Sciatic nerve (tissue), 2 donors: ENCODE results near the gene RNASE4. TPM values are rescaled to one million over a fixed set of nuclear protein-coding genes. Genes with fewer than 3 reads are reported as not detected.
"Not testable (repeated sequence)": the region's sequence is repeated elsewhere in the genome, so short reads cannot be mapped to it uniquely, and the experiment has no call there.

Experiments
- ATAC-seq: fragments of 200-7000 bp; cut with Tn5 transposase; one replicate; pipeline ENCODE4 v1.9.1; 2020; ENCODE audit warnings: mild to moderate bottlenecking, moderate library complexity
- DNase-seq: peaks from one replicate; pipeline ENCODE4 v3.0.0-alpha.2; 2020; ENCODE audit warnings: low spot score
- intact Hi-C: fragments of 100-400 bp; cut with DNase I; formaldehyde crosslinking; loops from one replicate; pipeline ENCODE4 v1.14.2; 2022
- total RNA-seq: library from RNA; stranded (reverse); fragmentation: NEBNext Ultra II Directional; extraction: Animal tissue kit (Norgen Biotek cat#: 25700); gene quantifications from one replicate; pipeline ENCODE4 v1.2.1, GENCODE V29; 2021
- donor health status: DM: no; HTN: no; CAD: no.
- donor health status: DM: no; HTN: no; CAD: no.

RNASE4 gene
- total RNA-seq, 1 donor from 2014 or later = 81.6 TPM

DNA sequence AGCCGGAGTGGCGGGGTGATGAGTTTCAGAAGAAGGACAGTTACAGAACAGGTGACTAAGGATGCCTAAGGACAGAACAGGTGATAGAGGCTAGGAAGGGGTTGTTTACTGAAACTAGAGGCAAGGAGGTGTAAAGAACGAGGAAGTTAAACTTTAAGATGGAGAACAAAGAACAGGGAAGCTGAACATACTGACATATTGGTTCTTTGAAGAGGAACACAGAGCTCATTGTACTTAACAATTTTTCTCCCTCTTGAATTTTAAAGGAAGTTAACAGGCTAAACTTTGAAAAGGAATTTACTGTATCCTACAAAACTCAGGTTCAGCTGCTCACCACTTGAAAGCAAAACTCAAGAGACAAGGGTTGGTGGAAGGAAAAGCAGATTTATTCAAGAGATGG, 41.8 kb downstream of the RNASE4 start:
- ATAC-seq, DNase-seq, intact Hi-C loops: not testable (repeated sequence)

DNA sequence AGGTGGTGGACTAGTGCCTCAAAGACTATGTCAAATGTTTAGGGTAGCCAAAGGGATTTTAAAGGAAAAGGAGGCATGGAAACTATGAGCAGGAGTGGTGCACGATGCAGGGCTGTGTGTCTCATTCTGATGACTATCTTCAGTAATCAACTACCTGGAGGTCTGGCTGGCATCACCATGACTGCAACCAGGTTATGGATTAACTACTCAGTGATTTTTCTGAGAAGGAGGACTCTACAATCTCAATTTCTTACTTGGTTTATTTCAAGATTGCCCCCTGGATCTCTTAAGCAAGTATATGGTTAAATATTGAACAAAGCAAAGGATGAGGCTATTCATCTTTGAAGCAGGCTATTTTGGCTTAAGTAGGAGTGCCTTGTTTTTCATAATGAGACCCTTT, 42.2 kb downstream of the RNASE4 start:
- ATAC-seq (no peak), DNase-seq (no peak)
- intact Hi-C loops = no loop called here

DNA sequence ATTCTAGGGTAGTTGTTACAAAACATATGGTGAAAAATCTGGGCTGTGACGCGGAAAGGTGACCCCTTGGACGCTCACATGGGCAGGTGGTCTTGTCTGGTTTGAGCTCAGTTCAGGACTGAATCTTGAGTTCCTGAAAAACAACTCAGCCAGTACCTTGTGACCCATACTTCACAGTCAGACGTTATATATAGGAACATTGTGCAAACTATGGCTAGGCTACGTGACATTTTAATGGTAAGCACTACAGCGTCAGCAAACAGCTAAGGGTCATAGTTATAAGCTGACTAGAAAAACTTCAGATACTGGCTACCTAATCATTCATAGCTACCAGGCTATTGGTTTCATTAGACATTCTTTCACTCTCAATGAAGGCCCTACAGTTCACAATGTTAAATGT, 46.5 kb downstream of the RNASE4 start:
- no peak for ATAC-seq
- intact Hi-C loops = no loop called here

DNA sequence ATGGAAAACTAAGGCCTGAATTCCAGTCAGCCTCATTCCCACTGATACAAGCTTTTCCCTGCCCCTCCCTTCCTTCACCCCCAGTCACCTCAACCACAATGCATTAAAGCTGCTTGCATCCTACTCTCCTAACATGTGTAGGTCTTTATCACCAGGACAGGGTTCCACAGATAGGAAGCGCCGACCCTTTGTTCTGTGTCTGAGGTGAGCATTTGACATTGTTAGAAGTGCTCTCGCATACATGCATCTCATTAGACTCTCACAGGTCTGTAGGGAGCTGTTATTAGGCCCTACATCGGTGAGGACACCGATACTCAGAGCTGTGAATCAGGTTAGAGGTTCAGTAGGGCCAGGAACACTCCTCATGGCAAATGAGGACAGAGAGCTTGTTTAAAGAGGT, 48.1 kb downstream of the RNASE4 start:
- intact Hi-C loops = no loop called here
- ATAC-seq = no peak
- no peak for DNase-seq

More for the DNA sequence above, 46.5 kb downstream of the RNASE4 start:
- DNase-seq = no peak

DNA sequence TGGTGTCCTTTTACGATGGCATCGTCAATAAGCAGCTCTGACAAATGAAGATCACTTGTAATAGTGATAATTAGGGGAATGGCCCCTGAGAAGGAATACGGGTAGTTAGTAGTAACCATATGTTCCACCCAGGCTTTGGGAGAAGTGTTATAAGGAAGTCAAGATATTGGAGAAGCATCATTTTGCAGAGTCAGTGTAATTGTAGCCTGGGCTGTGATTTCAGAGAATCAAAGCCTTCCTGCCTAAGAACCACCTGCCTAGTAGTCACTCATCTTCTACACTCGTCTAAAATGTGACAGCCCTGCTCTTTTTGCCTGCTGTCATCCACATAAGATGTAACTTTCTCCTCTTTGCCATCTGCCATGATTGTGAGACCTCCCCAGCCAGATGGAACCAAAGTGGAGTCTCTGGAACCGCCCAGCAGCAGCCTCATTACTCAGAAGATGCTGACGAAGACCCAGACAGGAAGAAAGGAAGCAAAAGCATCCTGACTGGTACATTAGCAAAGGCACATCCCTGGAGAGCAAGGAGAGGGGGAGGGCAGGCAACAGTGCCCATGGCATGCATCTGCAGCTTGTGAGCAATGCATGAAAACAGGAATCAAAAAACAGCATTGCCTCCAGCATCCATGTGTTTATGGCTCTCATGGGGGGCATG, 48.7 kb downstream of the RNASE4 start:
- DNase-seq (no peak), ATAC-seq (peak; percentile 44)
- intact Hi-C loops = no loop called here

DNA sequence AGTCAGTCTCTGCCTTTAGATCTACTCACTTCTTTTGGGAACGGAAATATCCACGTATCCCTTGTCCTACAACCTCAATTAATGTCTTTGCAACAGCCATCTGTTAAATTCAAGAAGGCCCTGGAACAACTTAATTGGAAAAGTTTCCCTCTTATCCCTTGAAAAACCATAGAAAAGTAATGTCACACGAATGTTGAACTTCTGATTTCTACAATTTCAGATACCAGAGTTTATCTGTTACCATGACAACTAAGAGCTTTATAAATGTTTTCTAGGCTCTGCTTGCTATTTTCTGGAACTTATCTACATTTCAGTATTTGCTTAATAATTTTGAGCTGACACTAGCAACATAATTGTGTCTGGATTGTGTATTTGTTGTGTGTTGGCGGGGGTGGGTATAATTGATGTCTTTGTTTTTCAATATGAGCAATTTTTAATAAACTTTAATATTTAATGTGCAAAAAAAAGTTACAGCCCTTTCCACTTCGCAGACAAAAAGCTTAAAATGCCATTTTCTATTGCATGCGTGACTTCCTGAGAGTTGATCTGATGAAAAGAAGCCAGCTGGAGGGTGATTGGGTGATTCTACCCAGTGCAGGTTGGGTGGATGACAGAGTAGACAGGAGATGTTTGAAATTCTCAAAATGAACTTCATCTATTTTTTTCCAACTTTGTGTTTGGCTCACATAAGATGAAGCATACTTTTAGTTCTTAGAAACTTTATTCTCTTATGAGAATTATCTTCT, 49.5 kb downstream of the RNASE4 start:
- ATAC-seq = no peak
- intact Hi-C loops = no loop called here

DNA sequence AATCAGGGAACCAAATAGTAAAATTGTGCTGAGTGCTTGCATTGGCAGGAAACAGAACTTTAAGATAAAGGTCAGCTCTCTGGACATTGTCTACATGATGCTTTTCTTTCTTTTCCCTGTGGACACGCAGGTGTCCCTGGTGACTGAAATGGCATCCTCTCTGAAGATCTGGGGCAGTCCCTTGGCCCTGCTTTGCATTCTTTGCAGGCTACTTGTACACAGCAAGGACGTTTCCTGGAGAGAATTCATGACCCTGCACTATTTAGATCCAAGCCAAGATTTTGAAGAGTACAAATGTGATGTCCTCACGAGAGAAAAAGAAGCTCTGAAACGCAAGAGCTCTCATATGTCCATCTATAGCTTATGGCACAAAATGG, 50.1 kb downstream of the RNASE4 start:
- no peak for DNase-seq
- intact Hi-C loops = no loop called here
- no peak for ATAC-seq

More for the DNA sequence above, 49.5 kb downstream of the RNASE4 start:
- no peak for DNase-seq

DNA sequence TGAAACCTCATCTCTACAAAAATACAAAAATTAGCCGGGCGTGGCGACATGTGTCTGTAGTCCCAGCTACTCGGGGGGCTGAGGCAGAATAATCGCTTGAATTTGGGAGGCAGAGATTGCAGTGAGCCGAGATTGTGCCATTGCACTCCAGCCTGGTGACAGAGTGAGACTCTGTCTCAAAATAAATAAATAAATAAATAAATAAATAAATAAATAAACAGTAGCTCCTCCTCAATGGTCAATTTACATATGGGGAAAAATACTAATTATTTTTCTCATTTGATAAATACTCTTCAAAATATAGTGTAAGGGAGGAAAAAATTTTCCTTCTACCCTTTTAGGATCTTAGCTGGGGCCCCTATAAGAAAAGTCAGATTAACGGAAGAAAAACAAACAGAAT, 53.9 kb downstream of the RNASE4 start:
- intact Hi-C loops, DNase-seq, ATAC-seq: not testable (repeated sequence)

DNA sequence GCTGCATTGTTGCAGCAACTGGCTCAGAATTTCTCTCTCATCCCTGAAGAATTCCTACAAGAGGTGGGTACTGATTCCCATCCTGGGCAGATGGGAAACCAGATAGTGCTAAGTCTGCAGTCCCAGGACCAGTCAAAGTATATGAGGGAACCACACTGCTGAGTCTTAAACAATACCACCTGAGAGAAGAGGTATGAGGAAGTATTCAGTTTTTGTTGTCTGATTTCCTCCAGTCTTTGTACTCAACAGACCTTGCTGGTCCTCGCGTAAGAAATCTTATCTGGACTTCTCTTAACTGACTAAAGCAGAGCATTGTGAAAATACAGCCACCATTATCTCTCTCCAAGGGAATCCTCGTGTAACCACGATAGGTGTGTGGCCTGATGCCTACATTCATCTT, 57.8 kb downstream of the RNASE4 start:
- ATAC-seq (no peak), DNase-seq (no peak)
- intact Hi-C loops = no loop called here

DNA sequence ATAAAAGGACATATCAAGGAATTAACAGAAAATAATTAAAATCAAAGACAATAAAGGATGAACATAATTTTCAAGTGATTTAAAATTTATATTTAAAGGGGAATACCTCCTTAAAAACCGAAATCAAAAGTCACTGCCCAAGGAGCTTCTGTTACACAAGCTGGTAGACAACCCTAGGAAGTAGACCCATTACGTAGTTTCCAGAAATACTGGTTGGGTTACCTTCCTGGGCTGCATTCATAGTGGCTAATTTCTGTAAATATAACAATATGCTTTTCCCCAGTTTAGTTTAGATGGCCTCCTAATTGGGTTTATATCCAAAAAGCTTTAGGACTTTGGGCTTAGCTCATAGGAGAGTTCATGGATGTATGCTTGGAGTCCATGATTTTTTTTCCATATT, 59.2 kb downstream of the RNASE4 start:
- ATAC-seq = no peak
- intact Hi-C loops = no loop called here
- DNase-seq = no peak

DNA sequence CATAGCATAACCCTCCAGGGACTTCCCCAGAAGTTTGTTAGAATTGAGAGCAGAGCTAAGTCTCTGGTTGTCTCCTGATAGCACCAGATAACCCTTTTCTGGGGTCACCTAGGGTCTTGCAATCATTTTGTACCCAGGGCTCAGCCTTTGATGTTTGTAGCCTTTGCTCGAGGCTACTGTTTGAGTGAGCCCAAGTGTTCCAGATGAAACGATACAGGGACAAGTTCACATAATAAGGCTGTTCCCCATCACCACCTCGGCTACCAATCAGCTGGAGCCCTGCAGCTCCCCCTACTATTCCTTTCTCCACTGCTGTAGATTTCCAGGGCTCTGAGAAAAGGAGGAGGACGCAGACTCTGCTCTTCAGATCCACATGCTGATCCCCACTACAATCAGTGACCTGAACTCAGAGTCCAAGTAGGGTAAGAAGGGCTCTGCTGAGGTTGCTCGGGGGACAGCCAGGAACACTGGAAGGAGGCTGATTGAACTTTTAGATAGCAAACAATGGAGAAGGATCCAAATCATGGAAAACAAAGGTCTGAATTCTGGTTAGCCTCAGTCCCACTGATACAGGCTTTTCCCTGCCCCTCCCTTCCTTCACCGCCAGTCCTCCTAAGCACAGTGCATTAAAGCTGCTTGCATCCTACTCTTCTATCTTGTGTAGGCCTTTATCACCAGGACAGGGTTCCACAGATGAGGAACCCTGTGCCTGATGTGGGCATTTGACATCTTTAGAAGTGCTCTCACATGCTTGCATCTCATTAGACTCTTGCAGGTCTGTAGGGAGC, 61.4 kb downstream of the RNASE4 start, which contains the start of gene EDDM3A:
TSS of gene EDDM3A (plus strand) at position 317 of the 788 bp plus-strand sequence. CDS start 1,694 bp downstream, outside the sequence.
- ATAC-seq (no peak), DNase-seq (no peak)
- intact Hi-C loops = no loop called here

DNA sequence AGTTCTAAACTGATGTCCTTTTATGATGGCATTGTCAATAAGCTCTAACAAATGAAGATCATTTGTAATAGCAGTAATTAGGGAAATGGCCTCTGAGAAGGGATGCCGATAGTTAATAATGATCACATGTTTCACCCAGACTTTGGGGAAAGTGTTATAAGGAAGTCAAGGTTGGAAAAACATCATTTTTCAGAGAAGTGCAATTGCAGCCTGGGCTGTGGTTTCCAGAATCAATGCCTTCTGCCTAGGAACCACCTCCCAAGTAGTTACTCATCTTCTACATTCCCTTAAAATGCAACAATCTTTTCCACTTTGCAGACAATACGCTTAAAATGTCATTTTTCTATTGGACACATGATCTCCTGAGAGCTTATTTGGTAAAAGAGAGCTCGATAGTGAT, 62.2 kb downstream of the RNASE4 start:
- DNase-seq = no peak
- no peak for ATAC-seq
- intact Hi-C loops = no loop called here

DNA sequence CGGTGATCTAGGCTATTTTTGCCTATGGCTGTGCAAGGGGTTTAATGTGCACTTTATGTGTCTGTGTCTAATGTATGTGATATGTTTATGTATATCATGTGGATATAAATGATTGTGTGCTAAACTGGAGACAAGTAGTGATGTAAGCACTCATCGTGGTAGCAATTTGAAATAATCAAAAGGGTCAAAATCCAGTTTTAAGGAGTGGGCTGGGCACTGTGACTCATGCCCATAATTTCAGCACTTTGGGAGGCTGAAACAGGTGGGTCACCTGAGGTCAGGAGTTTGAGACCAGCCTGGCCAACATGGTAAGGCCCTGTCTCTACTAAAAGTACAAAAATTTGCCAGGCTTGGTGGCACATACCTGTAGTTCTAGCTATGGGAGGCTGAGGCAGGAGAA, 64.1 kb downstream of the RNASE4 start:
- DNase-seq (no peak), ATAC-seq (no peak)
- intact Hi-C loops = no loop called here

DNA sequence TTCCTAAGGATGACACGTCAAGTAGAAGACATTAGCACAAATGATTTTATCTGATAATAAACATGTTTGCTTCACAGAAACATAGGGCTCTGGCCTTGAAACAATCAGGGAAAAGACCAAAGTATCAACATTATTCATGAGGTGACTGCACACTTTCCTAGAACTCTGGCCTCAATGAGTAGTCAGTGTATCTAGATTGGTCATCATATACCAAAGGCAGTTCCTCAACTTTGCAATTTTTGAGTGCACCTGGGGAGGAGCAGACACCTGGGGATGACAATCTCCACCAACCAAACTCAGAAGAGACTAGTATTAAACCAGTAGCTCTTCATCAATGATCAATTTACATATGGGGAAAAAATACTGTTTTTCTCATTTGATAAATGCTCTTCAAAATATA, 65.8 kb downstream of the RNASE4 start:
- intact Hi-C loops = no loop called here
- DNase-seq (no peak), ATAC-seq (no peak)

Other genes starting within 250 kb of the RNASE4 start
- 2.1 TPM for gene KLHL33, start 248.4 kb upstream of the RNASE4 start, total RNA-seq
- gene OSGEP, start 229.7 kb upstream of the RNASE4 start, total RNA-seq = 38.8 TPM
- gene APEX1, start 229.3 kb upstream of the RNASE4 start, total RNA-seq = 68.0 TPM
- 33.0 TPM for gene PIP4P1, start 223.1 kb upstream of the RNASE4 start, total RNA-seq
- 34.2 TPM for gene PNP, start 215.2 kb upstream of the RNASE4 start, total RNA-seq
- gene RNASE10, start 179.0 kb upstream of the RNASE4 start, total RNA-seq = 0.71 TPM
- gene RNASE9, start 123.5 kb upstream of the RNASE4 start, total RNA-seq = not detected
- not detected for gene RNASE11, start 96.6 kb upstream of the RNASE4 start, total RNA-seq
- not detected for gene RNASE12, start 93.2 kb upstream of the RNASE4 start, total RNA-seq
- gene OR6S1, start 42.9 kb upstream of the RNASE4 start, total RNA-seq = not detected
- 24.5 TPM for gene ANG, start 4.2 kb downstream of the RNASE4 start, total RNA-seq
- gene EDDM3A, start 61.3 kb downstream of the RNASE4 start, total RNA-seq = not detected
- gene EDDM3B, start 83.8 kb downstream of the RNASE4 start, total RNA-seq = not detected
- 15.0 TPM for gene RNASE6, start 96.7 kb downstream of the RNASE4 start, total RNA-seq
- gene RNASE1, start 118.3 kb downstream of the RNASE4 start, total RNA-seq = 357 TPM
- gene RNASE3, start 206.8 kb downstream of the RNASE4 start, total RNA-seq = 0.71 TPM